Aorta (tissue), 5 donors: ENCODE data around the gene ATP1B3. TPM values are rescaled to one million over a fixed set of nuclear protein-coding genes. Genes with fewer than 3 reads are reported as not detected.

Experiments used
- ATAC-seq: fragments of 200-7000 bp; cut with Tn5 transposase; one replicate; pipeline ENCODE4 v1.9.1; 2022; ENCODE audit warnings: moderate library complexity; ENCODE audit not compliant: low FRiP score
- DNase-seq, 2 donors: peaks; one replicate each; pipeline ENCODE4 v3.0.0-alpha.2; 2020
- H3K27ac ChIP-seq, 2 donors: one replicate each; pipeline ENCODE4 v1.5.1; 2013; ENCODE audit warnings: low read length in 2 of 2, mild to moderate bottlenecking in 2 of 2, moderate library complexity in 2 of 2, control low read depth in 1 of 2, inconsistent platforms in 1 of 2, low read depth in 1 of 2
- H3K27me3 ChIP-seq, 2 donors: one replicate each; pipeline ENCODE4 v1.6.1; 2013; ENCODE audit warnings: control low read depth in 1 of 2, low read length in 1 of 2, mild to moderate bottlenecking in 1 of 2, moderate library complexity in 1 of 2; ENCODE audit not compliant: insufficient read depth in 2 of 2, control insufficient read depth in 1 of 2
- H3K36me3 ChIP-seq, 2 donors: one replicate each; pipeline ENCODE4 v1.6.1; 2013; ENCODE audit warnings: control low read depth in 1 of 2, low read length in 1 of 2, mild to moderate bottlenecking in 1 of 2; ENCODE audit not compliant: insufficient read depth in 2 of 2, control insufficient read depth in 1 of 2
- H3K4me1 ChIP-seq, 2 donors: one replicate each; pipeline ENCODE4 v1.6.1; 2013; ENCODE audit warnings: low read length in 2 of 2, control low read depth in 1 of 2, mild to moderate bottlenecking in 1 of 2, moderate library complexity in 1 of 2; ENCODE audit not compliant: insufficient read depth in 2 of 2, control insufficient read depth in 1 of 2
- H3K4me3 ChIP-seq, 2 donors: one replicate each; pipeline ENCODE4 v1.5.1; 2013; ENCODE audit warnings: low read length in 2 of 2, control low read depth in 1 of 2, mild to moderate bottlenecking in 1 of 2
- H3K9me3 ChIP-seq: one replicate; pipeline ENCODE4 v1.6.1; 2013; ENCODE audit warnings: mild to moderate bottlenecking, low read length; ENCODE audit not compliant: control insufficient read depth
- WGBS, 2 donors: extraction: QIAGEN DNeasy Blood & Tissue Kit; methylation state at CpG; one replicate each; pipeline ENCODE4 v1.1.7; 2013; 5-methylcytosine and 5-hydroxymethylcytosine counted together
- intact Hi-C, 2 donors: fragments of 100-400 bp; cut with DNase I; formaldehyde crosslinking; loops; one replicate each; pipeline versions ENCODE4 v1.14.2 to v1.15.0; 2022
- long read RNA-seq, 2 donors: library from polyadenylated mRNA; unstranded; transcript quantifications; one replicate each; pipeline ENCODE4 v2.0.0, GENCODE V29; 2020 to 2021
- polyA plus RNA-seq, 2 donors: library from polyadenylated mRNA; stranded (reverse); fragments of 200-250 nt; gene quantifications; one replicate each; pipeline ENCODE4 v1.2.3, GENCODE V29; 2013
- total RNA-seq, 2 donors: library from RNA; stranded (reverse); fragmentation: NEBNext Ultra II Directional; extraction: Animal tissue kit (Norgen Biotek cat#: 25700); gene quantifications; one replicate each; pipeline ENCODE4 v1.2.1, GENCODE V29; 2021
- donor health status: healthy with polysubstance abuse.
- donor health status: Bipolar disorder and iron deficiency.
- donor health status: DM: no; HTN: no; CAD: no.
- donor health status: DM: no; HTN: no; CAD: no.
- donor health status: DM: yes; HTN: yes; CAD: no.

Gene ATP1B3
- total RNA-seq (100 to 1,000 TPM; 127 to 128 TPM), polyA plus RNA-seq (100 to 1,000 TPM in 1 of 2 donors, 10 to 100 TPM in 1; 94.9 to 142 TPM)
- long read RNA-seq, donor 1, transcript ATP1B3-201 (7 exons, 1,811 nt): major isoform, 537 of 591 reads
- long read RNA-seq, donor 1, partial matches to known transcripts: 13 of 591 reads
- long read RNA-seq, donor 1, other reads (novel, unspliced or antisense): 37 of 591 reads
- long read RNA-seq, donor 2, transcript ATP1B3-201 (7 exons, 1,811 nt): major isoform, 69 of 85 reads
- long read RNA-seq, donor 2, partial matches to known transcripts: 2 of 85 reads
- long read RNA-seq, donor 2, other reads (novel, unspliced or antisense): 14 of 85 reads

DNA sequence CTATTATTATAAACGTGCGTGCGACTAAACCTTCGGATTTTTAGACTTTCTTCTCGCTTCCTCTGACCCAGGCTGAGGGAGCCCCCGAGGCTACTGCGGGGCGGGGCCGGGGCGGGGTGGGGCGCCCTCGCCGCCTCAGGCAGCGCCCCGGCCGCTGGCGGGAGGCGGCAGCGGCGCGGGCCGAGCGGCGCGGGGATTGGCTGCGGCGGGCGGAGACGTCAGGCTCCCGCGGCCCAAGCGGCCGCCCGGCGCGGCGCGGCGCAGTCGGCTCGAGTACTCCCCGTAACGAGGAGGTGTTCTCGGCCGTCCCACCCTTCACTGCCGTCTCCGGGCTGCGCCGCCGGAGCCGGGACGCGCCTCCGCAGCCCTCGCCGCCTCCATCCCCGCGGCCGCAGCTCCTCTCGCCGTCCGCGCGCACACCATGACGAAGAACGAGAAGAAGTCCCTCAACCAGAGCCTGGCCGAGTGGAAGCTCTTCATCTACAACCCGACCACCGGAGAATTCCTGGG, at the start of gene ATP1B3:
ATP1B3 (plus strand) TSS at position 263 of the 510 bp plus-strand sequence; CDS start at position 422, 159 bp downstream.
- Histone ChIP-seq H3K27me3 (no peaks in the 10 kb centered on the region), H3K27ac (peak within 1 kb of the TSS; percentile 97 to 99), H3K9me3 (no peaks in the 10 kb centered on the region), H3K4me3 (peak within 1 kb of the TSS; percentile 87 to 90), H3K4me1 (peaks cover 1 to 8% of the 10 kb centered on the region in 2 donors), H3K36me3 (no peaks in the 10 kb centered on the region)
- DNase-seq: peak; percentile 89 to 96
- intact Hi-C loops: loop anchor here (1.0 to 5.0 kb wide), 3 partner anchors 138 to 219 kb away; partner anchors contain the start of gene RNF7 (in 2 of the 2)
- peak; percentile 95 for ATAC-seq
- 0 to 1% methylated on average over 18 to 69 of the region's 69 CpGs for WGBS, 2 donors

DNA sequence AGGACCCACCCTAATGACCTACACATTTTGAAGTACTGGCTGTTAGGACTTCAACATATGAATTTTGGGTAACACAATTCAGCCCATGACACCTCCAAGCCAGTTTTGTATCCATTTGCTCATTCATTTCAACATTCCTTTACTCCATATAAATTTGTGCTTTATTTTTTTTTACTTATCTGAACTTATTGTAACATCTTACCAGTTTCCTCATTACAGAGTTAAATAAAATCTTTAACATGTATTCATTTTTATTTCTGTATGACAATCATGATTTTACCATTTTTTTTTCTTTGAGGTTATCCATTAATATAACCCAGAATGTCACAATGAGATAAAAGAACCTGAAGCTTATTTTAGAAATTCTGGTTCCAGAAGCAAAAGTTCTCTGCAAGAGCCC, 48.0 kb upstream of the ATP1B3 start:
- ATAC-seq (no peak), DNase-seq (no peak)
- H3K4me1 ChIP-seq: no peaks in the 10 kb centered on the region
- H3K4me3 ChIP-seq: no peak overlapping the region
- no peaks in the 10 kb centered on the region for H3K9me3 ChIP-seq
- H3K36me3 ChIP-seq: no peaks in the 10 kb centered on the region
- no peak overlapping the region for H3K27ac ChIP-seq
- no peaks in the 10 kb centered on the region for H3K27me3 ChIP-seq
- intact Hi-C loops: no loop called here

DNA sequence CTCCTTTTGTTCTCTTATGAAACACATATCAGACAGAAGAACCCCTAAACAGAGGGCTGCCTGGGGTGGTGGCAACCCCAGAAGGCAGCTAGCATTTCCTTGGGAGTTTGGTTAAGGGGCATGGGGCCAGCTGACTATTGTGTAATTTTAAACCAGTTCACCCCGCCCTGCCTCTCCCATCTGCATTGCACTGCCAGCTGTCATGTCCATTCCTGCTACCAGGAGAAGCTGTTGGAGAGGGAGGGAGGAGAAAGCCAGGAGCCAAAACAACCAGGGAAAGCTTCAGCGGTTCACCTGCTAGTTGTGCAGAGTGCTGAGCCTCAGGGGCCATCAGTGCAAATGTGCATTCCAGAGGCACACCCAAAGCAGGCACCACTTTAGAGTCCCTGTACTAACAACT, 47.6 kb upstream of the ATP1B3 start:
- DNase-seq (no peak), ATAC-seq (peak; percentile 19)
- WGBS, 2 donors: 37 to 40% methylated on average over 2 of the region's 2 CpGs
- Histone ChIP-seq H3K36me3 (no peaks in the 10 kb centered on the region), H3K27ac (no peak overlapping the region), H3K9me3 (no peaks in the 10 kb centered on the region), H3K4me3 (no peak overlapping the region), H3K4me1 (no peaks in the 10 kb centered on the region), H3K27me3 (no peaks in the 10 kb centered on the region)
- intact Hi-C loops: no loop called here

DNA sequence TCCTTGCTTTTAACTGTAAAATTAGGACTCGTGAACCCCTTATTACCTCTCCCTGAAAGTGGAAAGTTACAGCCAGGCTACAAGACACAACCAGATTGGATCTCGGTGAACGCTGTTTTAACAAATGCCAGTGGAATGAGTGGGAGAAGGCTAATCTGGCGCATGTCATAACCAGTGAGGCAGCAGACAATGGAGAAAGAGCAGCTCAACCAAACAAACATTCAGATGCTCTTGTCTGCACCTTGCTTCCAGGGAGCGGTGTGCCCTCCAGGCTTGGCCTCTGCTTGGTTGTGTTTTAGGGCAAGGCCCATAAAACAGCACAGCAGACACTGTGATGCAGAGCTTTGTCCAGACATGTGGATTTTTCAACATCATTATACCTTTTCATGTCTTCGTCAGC, 45.9 kb upstream of the ATP1B3 start:
- no peaks in the 10 kb centered on the region for H3K4me1 ChIP-seq
- no peak overlapping the region for H3K4me3 ChIP-seq
- no peak for ATAC-seq
- H3K27ac ChIP-seq: no peak overlapping the region
- 87 to 90% methylated on average over 6 of the region's 6 CpGs for WGBS, 2 donors
- DNase-seq: no peak
- intact Hi-C loops: no loop called here
- H3K9me3 ChIP-seq: no peaks in the 10 kb centered on the region
- no peaks in the 10 kb centered on the region for H3K36me3 ChIP-seq
- H3K27me3 ChIP-seq: no peaks in the 10 kb centered on the region

DNA sequence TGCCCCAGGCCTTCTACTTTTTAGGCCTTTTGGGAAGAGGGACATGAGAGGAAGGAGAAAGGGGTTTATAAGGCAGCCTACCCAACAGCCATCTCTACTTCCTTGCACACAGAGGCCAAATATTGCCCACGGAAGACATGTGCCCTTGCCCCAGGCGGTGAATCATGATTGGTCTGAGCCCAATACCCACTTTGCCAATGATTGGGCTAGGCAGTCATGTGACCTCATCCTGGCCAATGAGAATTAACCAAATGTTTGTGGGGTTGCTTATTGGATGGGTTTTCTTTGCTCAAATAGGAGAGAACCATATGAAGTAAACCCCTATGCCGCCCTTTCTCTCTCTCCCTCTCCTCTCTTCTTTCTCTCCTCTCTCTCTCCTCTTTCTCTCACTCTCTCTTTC, 42.2 kb upstream of the ATP1B3 start:
- WGBS, 2 donors: 93 to 97% methylated on average over 3 of the region's 3 CpGs
- no peaks in the 10 kb centered on the region for H3K4me1 ChIP-seq
- DNase-seq (no peak), ATAC-seq (no peak)
- H3K27ac ChIP-seq: no peak overlapping the region
- H3K27me3 ChIP-seq: no peaks in the 10 kb centered on the region
- no peaks in the 10 kb centered on the region for H3K9me3 ChIP-seq
- no peaks in the 10 kb centered on the region for H3K36me3 ChIP-seq
- intact Hi-C loops: no loop called here
- no peak overlapping the region for H3K4me3 ChIP-seq

DNA sequence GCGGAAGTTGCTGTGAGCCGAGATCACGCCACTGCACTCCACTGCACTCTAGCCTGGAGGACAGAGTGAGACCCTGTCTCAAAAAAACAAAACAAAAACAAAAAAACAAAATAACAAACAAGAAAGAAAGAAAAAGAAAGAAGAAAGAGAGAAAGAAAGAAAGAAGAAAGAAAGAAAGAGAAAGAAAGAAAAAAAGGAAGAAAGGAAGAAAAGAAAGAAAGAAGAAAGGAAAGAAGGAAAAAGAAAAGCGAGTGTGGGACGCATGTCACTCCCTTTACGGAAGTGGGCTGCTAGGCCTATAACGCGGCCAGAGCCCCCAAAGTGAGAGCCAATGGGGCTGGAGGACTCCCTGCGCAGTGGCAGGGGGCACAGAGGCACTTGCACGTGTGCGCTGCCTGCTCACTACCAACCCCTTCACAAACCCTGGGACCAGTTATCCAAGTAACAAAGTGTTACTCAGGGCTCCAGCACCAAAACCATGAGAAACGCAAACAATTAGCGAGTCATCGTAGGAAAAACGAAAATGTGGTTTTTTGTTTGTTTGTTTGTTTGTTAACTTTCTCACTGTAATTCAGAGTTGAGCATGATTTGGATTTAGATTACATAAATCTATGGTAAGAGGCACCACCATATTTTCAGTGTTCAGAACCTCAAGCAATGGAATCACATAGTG, 40.8 kb upstream of the ATP1B3 start:
- Histone ChIP-seq H3K36me3 (no peaks in the 10 kb centered on the region), H3K9me3 (no peaks in the 10 kb centered on the region), H3K4me3 (no peak overlapping the region), H3K4me1 (no peaks in the 10 kb centered on the region), H3K27ac (no peak overlapping the region), H3K27me3 (no peaks in the 10 kb centered on the region)
- DNase-seq (no peak), ATAC-seq (no peak)
- WGBS, 2 donors: 92 to 94% methylated on average over 15 of the region's 15 CpGs
- intact Hi-C loops: no loop called here

DNA sequence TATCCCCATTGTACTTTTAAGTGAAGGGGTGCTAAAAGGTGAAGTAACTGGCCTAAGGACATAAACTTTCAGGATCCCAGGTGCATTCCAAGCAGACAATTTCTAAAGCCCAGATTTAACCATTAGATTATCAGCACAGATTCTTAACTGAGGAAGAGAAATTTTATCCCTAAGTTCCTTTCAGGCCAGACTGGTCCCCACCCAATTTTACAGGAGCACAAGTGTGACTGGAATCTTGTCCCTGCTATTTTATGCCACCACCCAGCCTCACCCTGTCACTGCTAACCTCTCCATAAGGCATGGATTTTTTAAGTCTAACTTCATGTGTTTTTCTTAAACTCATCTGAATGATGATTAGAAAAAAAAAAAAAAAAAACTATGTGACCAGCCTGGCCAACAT, 37.1 kb upstream of the ATP1B3 start:
- Histone ChIP-seq H3K36me3 (no peaks in the 10 kb centered on the region), H3K27me3 (no peaks in the 10 kb centered on the region), H3K4me3 (no peak overlapping the region), H3K9me3 (no peaks in the 10 kb centered on the region), H3K4me1 (no peaks in the 10 kb centered on the region), H3K27ac (no peak overlapping the region)
- no peak for ATAC-seq
- DNase-seq: no peak
- intact Hi-C loops: no loop called here

DNA sequence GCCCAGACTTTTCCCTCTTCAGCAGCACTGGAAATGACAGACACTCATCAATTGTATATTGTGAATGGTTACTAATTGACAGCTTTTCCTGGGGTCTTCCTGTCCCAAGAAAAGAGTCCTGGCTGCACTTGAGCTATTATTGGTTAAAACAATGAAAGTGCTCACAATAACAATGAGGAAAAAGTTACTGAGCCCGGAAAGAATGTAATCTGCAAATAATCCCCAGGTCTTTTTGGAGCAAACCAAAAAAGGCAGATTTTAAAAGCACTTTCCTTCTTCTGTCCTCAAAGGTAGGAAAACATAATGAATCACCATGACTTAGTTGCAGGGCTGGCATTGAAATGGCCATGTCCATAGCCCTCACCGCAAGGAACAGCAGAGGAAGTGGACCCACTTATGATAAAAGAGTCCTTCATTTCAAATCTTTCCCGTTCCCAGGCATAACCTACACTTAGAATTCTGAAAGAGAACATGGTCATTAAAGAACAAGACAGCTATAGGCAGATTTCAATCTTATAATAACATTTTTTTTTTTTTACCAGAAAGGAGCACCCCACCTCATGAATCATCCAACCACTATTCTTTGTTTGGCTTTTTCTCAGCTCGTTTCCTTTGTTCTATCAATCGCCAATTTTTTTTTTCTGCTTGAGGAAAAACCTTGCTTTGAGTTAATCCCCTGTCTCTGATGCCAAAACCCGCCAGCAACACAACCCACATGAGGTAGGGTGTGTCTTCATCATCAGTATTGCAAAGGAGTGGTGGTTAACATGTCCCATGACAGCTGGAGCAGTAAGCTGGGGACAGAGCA, 35.5 kb upstream of the ATP1B3 start:
- no peaks in the 10 kb centered on the region for H3K4me1 ChIP-seq
- intact Hi-C loops: no loop called here
- no peak for ATAC-seq
- no peak overlapping the region for H3K27ac ChIP-seq
- H3K9me3 ChIP-seq: no peaks in the 10 kb centered on the region
- DNase-seq: no peak
- no peaks in the 10 kb centered on the region for H3K36me3 ChIP-seq
- H3K27me3 ChIP-seq: no peaks in the 10 kb centered on the region
- WGBS, 2 donors: 48% methylated on average over 6 of the region's 6 CpGs
- no peak overlapping the region for H3K4me3 ChIP-seq
